OCI-LY3 (cell line): ENCODE measurements around the gene CAPZA2.

Experiments used
- EZH2phosphoT487 ChIP-seq: fragments of 200-600 bp; shearing (Covaris generic); IDR thresholded peaks from 2 replicates; pipeline ENCODE4 v1.6.1; 2018; ENCODE audit warnings: antibody characterized with exemption, mixed run types, low read depth
- TF ChIP-seq, protein P1 (sequence below): fragments of 200-600, 300-600 bp; sonication (generic); IDR thresholded peaks from 2 replicates; pipeline ENCODE4 v1.5.1; 2014; ENCODE audit warnings: antibody characterized with exemption, low read length, low read depth

DNA sequence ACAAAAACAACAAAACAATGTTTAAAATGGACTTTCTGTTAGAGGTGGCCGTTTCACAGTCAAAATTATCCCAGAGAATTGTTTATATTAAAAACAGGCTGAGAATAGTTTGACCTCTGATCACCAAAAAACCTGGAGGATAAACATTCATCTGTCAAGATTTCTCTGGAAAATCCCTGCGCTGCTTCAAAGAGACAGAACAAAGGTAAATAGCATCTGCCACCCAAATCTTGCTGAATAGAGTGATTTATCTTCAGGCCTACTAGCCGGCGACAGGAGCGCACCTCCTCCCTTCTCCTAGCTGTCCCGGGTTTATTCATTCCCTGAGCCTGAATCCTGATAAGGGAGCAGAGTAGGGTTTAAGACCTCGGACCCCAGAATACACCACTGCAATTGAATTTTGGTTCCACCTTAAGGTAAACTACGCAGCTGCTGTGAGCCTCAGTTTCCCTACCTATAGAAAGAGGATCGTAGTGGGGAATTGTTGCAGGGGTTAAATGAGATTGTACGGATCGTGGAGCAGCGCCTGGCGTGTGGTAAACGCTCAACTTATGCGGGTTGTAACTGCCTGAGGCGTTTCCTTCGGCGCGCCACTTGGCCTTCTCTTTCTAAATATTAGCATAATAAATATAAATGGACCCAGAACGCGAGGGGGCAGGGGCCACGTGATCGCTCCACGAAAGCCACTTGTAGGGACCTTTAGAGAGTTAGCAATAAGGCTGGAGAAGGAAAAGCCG lies 90.4 kb downstream of the CAPZA2 start:
- TF ChIP-seq, protein P1, sequence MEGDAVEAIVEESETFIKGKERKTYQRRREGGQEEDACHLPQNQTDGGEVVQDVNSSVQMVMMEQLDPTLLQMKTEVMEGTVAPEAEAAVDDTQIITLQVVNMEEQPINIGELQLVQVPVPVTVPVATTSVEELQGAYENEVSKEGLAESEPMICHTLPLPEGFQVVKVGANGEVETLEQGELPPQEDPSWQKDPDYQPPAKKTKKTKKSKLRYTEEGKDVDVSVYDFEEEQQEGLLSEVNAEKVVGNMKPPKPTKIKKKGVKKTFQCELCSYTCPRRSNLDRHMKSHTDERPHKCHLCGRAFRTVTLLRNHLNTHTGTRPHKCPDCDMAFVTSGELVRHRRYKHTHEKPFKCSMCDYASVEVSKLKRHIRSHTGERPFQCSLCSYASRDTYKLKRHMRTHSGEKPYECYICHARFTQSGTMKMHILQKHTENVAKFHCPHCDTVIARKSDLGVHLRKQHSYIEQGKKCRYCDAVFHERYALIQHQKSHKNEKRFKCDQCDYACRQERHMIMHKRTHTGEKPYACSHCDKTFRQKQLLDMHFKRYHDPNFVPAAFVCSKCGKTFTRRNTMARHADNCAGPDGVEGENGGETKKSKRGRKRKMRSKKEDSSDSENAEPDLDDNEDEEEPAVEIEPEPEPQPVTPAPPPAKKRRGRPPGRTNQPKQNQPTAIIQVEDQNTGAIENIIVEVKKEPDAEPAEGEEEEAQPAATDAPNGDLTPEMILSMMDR, result no peak
- no peak for TF ChIP-seq EZH2phosphoT487
